ENCODE results near the gene CCL17. TPM values are rescaled to one million over a fixed set of nuclear protein-coding genes. Genes with fewer than 3 reads are reported as not detected.

The CCL17 gene
- not detected in 2 replicates for total RNA-seq

GRCh38 chr16:57403965-57404817, at the start of gene CCL17:
Gene CCL17 (plus strand): TSS chr16:57404767. CDS start chr16:57413933, 9,166 bp downstream.

GRCh38 chr16:57358527-57359095, 46.0 kb upstream of the CCL17 start, which contains the start of gene CCL22:
Gene CCL22 (plus strand): TSS chr16:57358783. CDS start chr16:57358817, 34 bp downstream.

GRCh38 chr16:57372372-57373116, 32.0 kb upstream of the CCL17 start, which contains the start of gene CX3CL1:
Gene CX3CL1 (plus strand): TSS chr16:57372490. CDS start chr16:57372569, 79 bp downstream.

GRCh38 chr16:57447186-57447962, 42.8 kb downstream of the CCL17 start, which contains the start of the genes CIAPIN1 and COQ9:
Gene CIAPIN1 (minus strand): TSS chr16:57447385. CDS start chr16:57440928, 6,457 bp downstream.
Gene COQ9 (plus strand): TSS chr16:57447479. CDS start chr16:57447506, 27 bp downstream.

GRCh38 chr16:57462209-57462977, 57.8 kb downstream of the CCL17 start, which contains the start of gene POLR2C:
Gene POLR2C (plus strand): TSS chr16:57462679. CDS start chr16:57462725, 46 bp downstream.

Other genes with a start within 250 kb of the CCL17 start
- gene PSME3IP1, start 218.7 kb upstream of the CCL17 start, total RNA-seq = 47.5 and 51.3 TPM in 2 replicates
- 25.2 and 35.4 TPM in 2 replicates for gene RSPRY1, start 218.4 kb upstream of the CCL17 start, total RNA-seq
- gene ARL2BP, start 159.5 kb upstream of the CCL17 start, total RNA-seq = 59.6 and 68.3 TPM in 2 replicates
- gene PLLP, start 120.1 kb upstream of the CCL17 start, total RNA-seq = 2.0 and 9.6 TPM in 2 replicates
- not detected in 2 replicates for gene CCL22, start 46.0 kb upstream of the CCL17 start, total RNA-seq
- gene CX3CL1, start 32.3 kb upstream of the CCL17 start, total RNA-seq = 2.4 and 12.9 TPM in 2 replicates
- 54.6 and 55.4 TPM in 2 replicates for gene CIAPIN1, start 42.6 kb downstream of the CCL17 start, total RNA-seq
- 40.4 and 51.7 TPM in 2 replicates for gene COQ9, start 42.7 kb downstream of the CCL17 start, total RNA-seq
- 104 and 118 TPM in 2 replicates for gene POLR2C, start 57.9 kb downstream of the CCL17 start, total RNA-seq
- gene DOK4, start 81.7 kb downstream of the CCL17 start, total RNA-seq = 32.9 and 48.2 TPM in 2 replicates
- 10.6 and 24.1 TPM in 2 replicates for gene CCDC102A, start 131.8 kb downstream of the CCL17 start, total RNA-seq
- 0.16 and 0.38 TPM in 2 replicates for gene ADGRG5, start 137.9 kb downstream of the CCL17 start, total RNA-seq
- 23.8 and 151 TPM in 2 replicates for gene ADGRG1, start 223.9 kb downstream of the CCL17 start, total RNA-seq

Measured in mesangial cell (primary cell).